Lower leg skin (tissue), 4 donors: ENCODE measurements around the gene TRAPPC3. TPM values are rescaled to one million over a fixed set of nuclear protein-coding genes. Genes with fewer than 3 reads are reported as not detected.

ENCODE experiments used
- DNase-seq, 2 donors: peaks; one replicate each; pipeline ENCODE4 v3.0.0-alpha.2; 2019; ENCODE audit warnings: low spot score in 2 of 2
- H3K4me3 ChIP-seq: fragments of 200-600 bp; sonication (generic); 2 replicates; pipeline ENCODE4 v1.5.1; 2017; ENCODE audit warnings: mild to moderate bottlenecking, low read depth; ENCODE audit not compliant: poor library complexity, severe bottlenecking
- POLR2A ChIP-seq, 2 donors: fragments of 450-650 bp; IDR thresholded peaks; one replicate each; pipeline ENCODE4 v1.6.1; 2016 to 2017; ENCODE audit warnings: antibody characterized with exemption in 2 of 2, mild to moderate bottlenecking in 1 of 2, moderate library complexity in 1 of 2
- WGBS, 2 donors: methylation state at CpG; one replicate each; pipeline ENCODE4 v1.1.5; 2018; 5-methylcytosine and 5-hydroxymethylcytosine counted together
- intact Hi-C: fragments of 100-400 bp; cut with DNase I; formaldehyde crosslinking; loops from one replicate; pipeline ENCODE4 v1.15.0; 2023; ENCODE audit warnings: low total_unique reads
- total RNA-seq, 4 donors: library from RNA; depleted of rRNA; stranded (reverse); fragments of >200 nt; gene quantifications; one replicate each; pipeline ENCODE4 v1.1.0, GENCODE V29; 2016
- TF ChIP-seq, protein P1 (sequence below), 3 donors: fragments of 450-650 bp; IDR thresholded peaks; one replicate each; pipeline ENCODE4 v1.5.1; 2016; ENCODE audit warnings: antibody characterized with exemption in 3 of 3, mild to moderate bottlenecking in 3 of 3, moderate library complexity in 2 of 3

Gene TRAPPC3
- total RNA-seq, 4 donors from 2014 or later = 78.3 to 113 (median 104) TPM

DNA sequence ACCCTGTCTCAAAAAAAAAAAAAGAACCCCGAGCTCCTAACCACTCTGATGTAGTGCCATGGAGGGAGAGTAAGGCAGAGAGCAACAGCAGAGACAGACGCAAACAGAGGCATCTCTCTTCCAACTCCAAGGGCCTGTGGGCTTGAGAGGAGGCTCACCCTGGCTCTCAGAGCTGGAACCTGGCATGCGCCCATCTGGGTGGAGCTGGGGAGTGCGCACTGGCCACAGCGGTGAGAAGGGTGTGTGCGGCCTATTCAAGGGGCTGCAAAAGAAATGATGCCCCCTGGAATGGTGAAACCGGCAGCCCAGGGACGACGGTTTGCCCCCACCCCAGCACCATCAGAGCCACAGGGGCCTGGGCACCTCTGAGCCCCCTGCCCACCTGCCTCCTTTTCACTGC, 41.9 kb downstream of the TRAPPC3 start:
- WGBS, 2 donors = 78 to 85% methylated on average over 6 to 9 of the region's 9 CpGs
- H3K4me3 ChIP-seq = no peak overlapping the region
- no peak for DNase-seq
- intact Hi-C loops = no loop called here
- no peak for TF ChIP-seq POLR2A (IDR thresholded peaks at IDR 0.05)
- TF ChIP-seq, protein P1, sequence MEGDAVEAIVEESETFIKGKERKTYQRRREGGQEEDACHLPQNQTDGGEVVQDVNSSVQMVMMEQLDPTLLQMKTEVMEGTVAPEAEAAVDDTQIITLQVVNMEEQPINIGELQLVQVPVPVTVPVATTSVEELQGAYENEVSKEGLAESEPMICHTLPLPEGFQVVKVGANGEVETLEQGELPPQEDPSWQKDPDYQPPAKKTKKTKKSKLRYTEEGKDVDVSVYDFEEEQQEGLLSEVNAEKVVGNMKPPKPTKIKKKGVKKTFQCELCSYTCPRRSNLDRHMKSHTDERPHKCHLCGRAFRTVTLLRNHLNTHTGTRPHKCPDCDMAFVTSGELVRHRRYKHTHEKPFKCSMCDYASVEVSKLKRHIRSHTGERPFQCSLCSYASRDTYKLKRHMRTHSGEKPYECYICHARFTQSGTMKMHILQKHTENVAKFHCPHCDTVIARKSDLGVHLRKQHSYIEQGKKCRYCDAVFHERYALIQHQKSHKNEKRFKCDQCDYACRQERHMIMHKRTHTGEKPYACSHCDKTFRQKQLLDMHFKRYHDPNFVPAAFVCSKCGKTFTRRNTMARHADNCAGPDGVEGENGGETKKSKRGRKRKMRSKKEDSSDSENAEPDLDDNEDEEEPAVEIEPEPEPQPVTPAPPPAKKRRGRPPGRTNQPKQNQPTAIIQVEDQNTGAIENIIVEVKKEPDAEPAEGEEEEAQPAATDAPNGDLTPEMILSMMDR (IDR thresholded peaks at IDR 0.05) = no peak

DNA sequence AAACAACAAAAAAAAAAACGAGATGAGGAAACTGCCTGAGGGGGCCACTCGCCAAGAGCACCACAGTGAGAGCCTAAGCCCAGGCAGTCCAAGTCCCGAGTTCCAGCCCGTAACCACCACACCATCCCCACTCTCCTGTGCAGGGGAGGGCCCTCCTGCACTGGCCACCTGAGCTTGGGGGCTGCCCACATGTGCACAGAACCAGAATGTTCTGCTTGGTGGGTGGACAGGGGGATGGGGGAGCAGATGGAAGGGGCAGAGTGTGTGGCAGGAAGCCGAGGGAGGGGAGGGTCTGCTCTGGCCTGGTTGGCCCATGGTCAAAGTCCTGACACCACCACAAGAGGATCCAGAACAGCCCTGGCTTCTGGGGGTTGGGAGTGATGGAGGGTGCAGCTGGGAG, 43.0 kb downstream of the TRAPPC3 start:
- WGBS, 2 donors = 46 to 52% methylated on average over 5 of the region's 5 CpGs

DNA sequence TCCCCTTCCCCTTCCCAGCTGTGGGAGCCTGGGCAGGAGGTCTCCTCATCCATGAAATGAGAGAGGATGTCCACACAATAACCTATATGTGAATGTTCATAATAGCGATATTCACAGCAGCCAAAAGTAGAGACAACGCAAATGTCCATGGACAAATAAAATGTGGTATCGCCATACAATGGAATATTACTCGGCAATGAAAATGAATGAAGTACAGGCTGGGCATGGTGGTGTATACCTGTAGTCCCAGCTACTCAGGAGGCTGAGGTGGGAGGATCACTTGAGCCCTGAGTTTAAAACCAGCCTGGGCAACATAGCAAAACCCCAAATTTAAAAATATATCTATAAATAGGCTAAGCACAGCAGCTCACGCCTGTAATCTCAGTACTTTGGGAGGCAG, 47.7 kb downstream of the TRAPPC3 start:
- TF ChIP-seq POLR2A (IDR thresholded peaks at IDR 0.05) = no peak
- TF ChIP-seq, protein P1 (IDR thresholded peaks at IDR 0.05) = no peak
- no peak for DNase-seq
- 95 to 99% methylated on average over 5 of the region's 5 CpGs for WGBS, 2 donors
- H3K4me3 ChIP-seq = no peak overlapping the region
- intact Hi-C loops = loop anchor here (5.0 kb wide), 1 partner anchor 186 kb away; no protein-coding TSS in a partner anchor

More for the DNA sequence above, 43.0 kb downstream of the TRAPPC3 start:
- no peak overlapping the region for H3K4me3 ChIP-seq
- no peak for DNase-seq
- intact Hi-C loops = no loop called here
- no peak for TF ChIP-seq POLR2A (IDR thresholded peaks at IDR 0.05)
- TF ChIP-seq, protein P1 (IDR thresholded peaks at IDR 0.05) = no peak

DNA sequence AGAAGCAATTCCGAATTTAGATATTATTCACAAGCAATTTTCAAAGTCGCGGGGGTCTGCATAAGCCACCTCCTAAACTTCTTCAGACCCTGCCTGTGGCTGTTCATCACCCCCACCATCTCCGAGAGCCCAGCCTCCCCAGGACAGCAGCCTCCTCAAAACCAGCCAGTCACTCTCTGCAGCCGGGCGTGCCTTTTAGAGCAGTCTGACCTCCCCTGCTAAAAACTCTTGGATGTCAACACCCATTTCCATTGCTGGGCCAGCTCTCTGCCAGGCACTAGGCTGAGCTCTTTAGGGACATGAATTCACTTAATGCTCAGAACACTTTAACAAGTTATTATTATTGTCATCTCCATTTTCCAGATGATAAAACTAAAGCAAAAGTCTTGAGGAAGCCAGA, 48.9 kb downstream of the TRAPPC3 start:
- H3K4me3 ChIP-seq = no peak overlapping the region
- 59 to 68% methylated on average over 6 of the region's 6 CpGs for WGBS, 2 donors
- intact Hi-C loops = loop anchor here (5.0 kb wide), 1 partner anchor 187 kb away; no protein-coding TSS in a partner anchor
- TF ChIP-seq POLR2A (IDR thresholded peaks at IDR 0.05) = no peak
- TF ChIP-seq, protein P1 (IDR thresholded peaks at IDR 0.05) = no peak
- DNase-seq = no peak

DNA sequence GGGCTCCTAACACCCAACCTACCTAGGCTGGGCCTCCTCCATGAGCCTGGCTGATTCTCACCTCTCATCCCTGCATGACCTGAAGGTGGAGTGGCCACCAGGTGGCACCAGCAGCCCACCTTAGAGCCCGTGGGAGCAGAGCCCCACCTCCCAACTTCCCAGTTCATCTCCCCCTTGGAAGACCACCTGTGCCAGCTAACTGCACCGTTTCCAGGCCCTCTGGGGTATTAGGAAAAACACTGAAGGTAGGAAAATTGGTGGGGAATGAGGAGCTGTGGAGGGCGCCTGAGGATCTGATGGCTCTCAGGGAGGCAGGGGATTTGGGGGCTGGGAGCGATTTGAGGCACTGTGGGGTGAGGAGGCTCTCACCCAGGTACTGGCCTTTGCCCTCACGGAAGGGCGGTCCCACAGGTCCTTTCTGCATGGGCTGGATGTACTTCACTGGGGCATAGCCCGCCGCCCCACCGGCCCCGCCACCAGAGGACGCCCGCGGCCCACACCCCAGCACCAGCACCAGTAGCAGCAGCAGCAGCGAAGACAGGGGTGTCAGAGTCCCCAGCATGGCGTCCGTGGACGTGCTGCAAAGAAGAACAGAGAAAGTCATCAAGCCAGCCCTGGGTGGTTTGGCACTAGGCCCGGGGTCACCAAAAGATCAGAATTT, 49.5 kb downstream of the TRAPPC3 start:
- TF ChIP-seq, protein P1 (IDR thresholded peaks at IDR 0.05) = peak in 1 of 3 donors; percentile 73
- no peak for TF ChIP-seq POLR2A (IDR thresholded peaks at IDR 0.05)
- intact Hi-C loops = loop anchor here (5.0 kb wide), 1 partner anchor 187 kb away; no protein-coding TSS in a partner anchor
- peak in 1 of 2 donors; percentile 94 for DNase-seq
- no peak overlapping the region for H3K4me3 ChIP-seq
- 33 to 35% methylated on average over 15 to 18 of the region's 18 CpGs for WGBS, 2 donors
